ENCODE measurements around the gene NPEPL1.

DNA sequence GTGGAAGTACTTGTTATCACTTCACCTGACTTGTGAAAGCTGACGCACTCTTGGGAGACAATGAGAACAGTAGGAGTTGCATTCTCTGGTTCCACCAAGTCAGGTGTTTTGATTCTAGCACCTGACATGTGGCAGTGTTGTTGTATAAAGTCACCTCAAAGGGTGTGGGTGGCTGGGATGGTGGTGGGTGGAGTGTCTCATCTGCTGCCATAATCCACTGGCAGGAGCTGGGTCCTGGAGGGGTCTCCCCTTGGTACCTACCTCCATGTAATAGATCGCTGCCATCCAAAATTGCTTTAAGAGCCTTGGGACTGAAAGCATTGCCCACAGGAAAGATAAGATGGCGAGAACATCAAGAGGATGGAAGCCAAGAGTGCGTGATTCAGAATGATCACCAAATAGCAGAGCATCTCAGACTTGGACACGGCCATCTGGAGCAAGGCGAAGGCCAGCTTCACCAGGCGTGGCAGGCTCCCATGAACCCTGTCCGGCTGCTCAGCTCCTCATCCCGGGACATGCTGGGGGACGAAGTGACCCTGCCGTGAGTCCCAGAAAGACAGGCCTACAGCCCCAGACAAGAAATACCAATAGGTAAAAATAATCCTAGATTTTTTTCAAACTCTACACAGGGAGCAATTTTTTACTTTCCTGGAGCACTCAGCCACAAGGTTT, 56.6 kb downstream of the NPEPL1 start:
- TF ChIP-seq, protein P1, sequence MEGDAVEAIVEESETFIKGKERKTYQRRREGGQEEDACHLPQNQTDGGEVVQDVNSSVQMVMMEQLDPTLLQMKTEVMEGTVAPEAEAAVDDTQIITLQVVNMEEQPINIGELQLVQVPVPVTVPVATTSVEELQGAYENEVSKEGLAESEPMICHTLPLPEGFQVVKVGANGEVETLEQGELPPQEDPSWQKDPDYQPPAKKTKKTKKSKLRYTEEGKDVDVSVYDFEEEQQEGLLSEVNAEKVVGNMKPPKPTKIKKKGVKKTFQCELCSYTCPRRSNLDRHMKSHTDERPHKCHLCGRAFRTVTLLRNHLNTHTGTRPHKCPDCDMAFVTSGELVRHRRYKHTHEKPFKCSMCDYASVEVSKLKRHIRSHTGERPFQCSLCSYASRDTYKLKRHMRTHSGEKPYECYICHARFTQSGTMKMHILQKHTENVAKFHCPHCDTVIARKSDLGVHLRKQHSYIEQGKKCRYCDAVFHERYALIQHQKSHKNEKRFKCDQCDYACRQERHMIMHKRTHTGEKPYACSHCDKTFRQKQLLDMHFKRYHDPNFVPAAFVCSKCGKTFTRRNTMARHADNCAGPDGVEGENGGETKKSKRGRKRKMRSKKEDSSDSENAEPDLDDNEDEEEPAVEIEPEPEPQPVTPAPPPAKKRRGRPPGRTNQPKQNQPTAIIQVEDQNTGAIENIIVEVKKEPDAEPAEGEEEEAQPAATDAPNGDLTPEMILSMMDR (IDR thresholded peaks at IDR 0.05) = no peak
- no peak for TF ChIP-seq POLR2A (IDR thresholded peaks at IDR 0.05)
